Large intestine (tissue), 3 donors: ENCODE measurements around the gene MARCKSL1. TPM values are rescaled to one million over a fixed set of nuclear protein-coding genes. Genes with fewer than 3 reads are reported as not detected.
"Not testable (repeated sequence)": the region's sequence is repeated elsewhere in the genome, so short reads cannot be mapped to it uniquely, and the experiment has no call there.

Experiments used
- DNase-seq, 2 donors: peaks; one replicate each; pipeline versions ENCODE4 v3.0.0 to v3.0.0-alpha.2; 2013
- H3K27ac ChIP-seq: one replicate; pipeline ENCODE4 v1.5.1; 2013; ENCODE audit warnings: low read length
- H3K27me3 ChIP-seq: 2 replicates; pipeline ENCODE4 v1.6.1; 2013; ENCODE audit warnings: low read length; ENCODE audit not compliant: control insufficient read depth, insufficient read depth
- H3K36me3 ChIP-seq: 2 replicates; pipeline ENCODE4 v1.6.1; 2013; ENCODE audit warnings: low read length; ENCODE audit not compliant: control insufficient read depth, insufficient read depth
- H3K4me1 ChIP-seq: one replicate; pipeline ENCODE4 v1.6.1; 2013; ENCODE audit warnings: low read length; ENCODE audit not compliant: control insufficient read depth, insufficient read depth
- H3K4me3 ChIP-seq: one replicate; pipeline ENCODE4 v1.5.1; 2013; ENCODE audit warnings: low read length
- H3K9me3 ChIP-seq: one replicate; pipeline ENCODE4 v1.6.1; 2013; ENCODE audit warnings: mild to moderate bottlenecking, low read depth, low read length, moderate library complexity; ENCODE audit not compliant: control insufficient read depth
- WGBS: methylation state at CpG from one replicate; pipeline ENCODE4 v1.1.5; 2013; ENCODE audit warnings: low lambda C conversion rate; ENCODE audit not compliant: insufficient coverage; 5-methylcytosine and 5-hydroxymethylcytosine counted together
- polyA plus RNA-seq: library from polyadenylated mRNA; unstranded; fragments of 120-200 nt; gene quantifications from one replicate; pipeline ENCODE4 v1.2.1, GENCODE V29; 2013

The MARCKSL1 gene
- polyA plus RNA-seq, 1 donor: 139 TPM

DNA sequence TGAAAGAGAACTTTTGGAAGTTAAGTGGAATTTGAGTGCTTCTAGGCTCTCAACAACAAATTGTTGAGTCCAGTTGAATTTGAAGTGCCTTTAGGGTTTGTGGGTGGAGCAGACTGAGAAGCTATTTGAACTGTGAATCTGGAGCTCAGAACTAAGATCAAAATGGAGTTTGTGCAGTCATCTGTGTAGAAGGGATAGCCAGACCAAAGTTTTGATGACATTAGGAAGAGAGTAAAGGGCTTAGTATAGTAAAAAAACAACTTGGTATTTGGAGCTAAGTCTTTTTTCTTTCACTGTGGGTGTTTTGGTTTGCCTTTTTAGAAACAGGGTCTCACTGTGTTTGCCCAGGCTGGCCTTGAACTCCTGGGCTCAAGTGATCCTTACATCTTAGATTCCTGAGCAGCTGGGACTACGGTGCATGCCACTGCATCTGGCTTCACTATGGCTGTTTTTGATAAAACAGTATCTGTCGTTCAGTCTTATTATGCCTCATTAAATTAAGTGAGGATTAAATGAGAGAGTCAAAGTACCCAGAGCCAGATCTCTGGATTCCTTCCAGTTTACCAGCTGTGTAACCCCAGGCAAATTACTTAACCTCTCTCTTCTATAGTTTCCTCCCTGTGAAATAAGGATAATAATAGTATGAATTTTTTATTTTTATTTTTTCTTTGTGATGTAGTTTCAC lies 24.2 kb downstream of the MARCKSL1 start:
- no peak overlapping the region for H3K27ac ChIP-seq
- no peaks in the 10 kb centered on the region for H3K9me3 ChIP-seq
- peaks cover 7% of the 10 kb centered on the region for H3K36me3 ChIP-seq
- H3K4me3 ChIP-seq: no peak overlapping the region
- peaks cover 7% of the 10 kb centered on the region for H3K4me1 ChIP-seq
- no CpG with 5 or more reads among the region's 2 CpGs for WGBS
- H3K27me3 ChIP-seq: no peaks in the 10 kb centered on the region
- no peak for DNase-seq

DNA sequence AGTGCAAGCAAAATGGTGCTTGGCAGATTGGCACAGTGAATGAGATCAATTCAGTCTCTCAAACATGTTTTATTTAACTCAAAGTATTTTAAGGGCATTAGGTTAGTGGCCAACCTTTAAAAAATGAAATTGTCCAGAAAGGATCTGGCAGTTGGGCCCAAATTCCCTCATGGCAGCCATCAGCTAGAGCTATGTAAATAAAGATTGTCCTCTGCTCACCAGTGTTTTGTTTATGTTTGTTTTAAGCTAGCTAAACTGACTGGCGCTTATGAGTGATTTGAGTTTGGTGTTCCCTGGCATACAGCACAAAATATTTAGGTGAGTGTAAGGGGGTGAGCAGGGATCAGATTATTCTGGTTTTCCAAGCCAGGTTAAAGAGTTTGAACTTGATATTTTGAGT lies 26.1 kb downstream of the MARCKSL1 start:
- no CpG with 5 or more reads among the region's 1 CpG for WGBS
- H3K27me3 ChIP-seq: no peaks in the 10 kb centered on the region
- H3K27ac ChIP-seq: no peak overlapping the region
- H3K4me1 ChIP-seq: peaks cover 7% of the 10 kb centered on the region
- peaks cover 3% of the 10 kb centered on the region for H3K9me3 ChIP-seq
- H3K4me3 ChIP-seq: no peak overlapping the region
- peaks cover 18% of the 10 kb centered on the region for H3K36me3 ChIP-seq
- DNase-seq: no peak

- DNase-seq: no peak
- H3K27me3 ChIP-seq: no peaks in the 10 kb centered on the region
- peaks cover 7% of the 10 kb centered on the region for H3K4me1 ChIP-seq
- WGBS: no CpG with 5 or more reads among the region's 2 CpGs
- peaks cover 38% of the 10 kb centered on the region for H3K36me3 ChIP-seq
- no peak overlapping the region for H3K27ac ChIP-seq
- H3K4me3 ChIP-seq: no peak overlapping the region
- H3K9me3 ChIP-seq: peaks cover 3% of the 10 kb centered on the region
Measured at GRCh38 chr1:32307324-32307723, 28.7 kb downstream of the MARCKSL1 start.

- Histone ChIP-seq H3K27me3 (no peaks in the 10 kb centered on the region), H3K36me3 (peaks cover 42% of the 10 kb centered on the region), H3K4me3 (no peak overlapping the region), H3K27ac (no peak overlapping the region), H3K4me1 (peaks cover 7% of the 10 kb centered on the region), H3K9me3 (peaks cover 3% of the 10 kb centered on the region)
- no peak for DNase-seq
- WGBS: 92% methylated on average over 2 of the region's 2 CpGs
Measured at GRCh38 chr1:32305310-32305709, 30.7 kb downstream of the MARCKSL1 start.

- H3K36me3 ChIP-seq: peaks cover 45% of the 10 kb centered on the region
- no peak overlapping the region for H3K27ac ChIP-seq
- H3K4me3 ChIP-seq: no peak overlapping the region
- WGBS: 100% methylated on average over 1 of the region's 3 CpGs
- H3K4me1 ChIP-seq: peaks cover 5% of the 10 kb centered on the region
- no peak for DNase-seq
- H3K9me3 ChIP-seq: peaks cover 3% of the 10 kb centered on the region
- H3K27me3 ChIP-seq: no peaks in the 10 kb centered on the region
Measured at GRCh38 chr1:32303997-32304622, 31.9 kb downstream of the MARCKSL1 start.

DNA sequence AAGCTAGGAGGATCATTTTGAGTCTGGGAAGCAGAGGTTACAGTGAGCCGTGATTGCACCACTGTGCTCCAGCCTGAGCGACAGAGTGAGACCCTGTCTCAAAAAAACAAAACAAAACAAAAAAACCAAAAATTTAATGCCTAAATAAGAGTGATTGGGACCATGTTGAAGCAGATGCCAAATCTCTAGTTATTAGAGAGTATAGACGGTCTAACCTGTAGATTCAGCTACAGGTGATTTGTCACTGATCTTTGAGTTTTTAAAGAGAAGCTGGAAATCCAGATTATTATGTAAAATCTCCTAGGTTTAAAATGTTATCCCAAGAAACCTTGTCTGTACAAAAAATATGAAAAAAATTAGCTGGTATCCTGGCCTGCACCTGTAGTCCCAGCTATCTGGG lies 32.7 kb downstream of the MARCKSL1 start:
- Histone ChIP-seq H3K36me3 (peaks cover 47% of the 10 kb centered on the region), H3K27me3 (no peaks in the 10 kb centered on the region), H3K27ac (no peak overlapping the region), H3K9me3 (peaks cover 3% of the 10 kb centered on the region), H3K4me1 (no peaks in the 10 kb centered on the region), H3K4me3 (no peak overlapping the region)
- no CpG with 5 or more reads among the region's 3 CpGs for WGBS
- no peak for DNase-seq

DNA sequence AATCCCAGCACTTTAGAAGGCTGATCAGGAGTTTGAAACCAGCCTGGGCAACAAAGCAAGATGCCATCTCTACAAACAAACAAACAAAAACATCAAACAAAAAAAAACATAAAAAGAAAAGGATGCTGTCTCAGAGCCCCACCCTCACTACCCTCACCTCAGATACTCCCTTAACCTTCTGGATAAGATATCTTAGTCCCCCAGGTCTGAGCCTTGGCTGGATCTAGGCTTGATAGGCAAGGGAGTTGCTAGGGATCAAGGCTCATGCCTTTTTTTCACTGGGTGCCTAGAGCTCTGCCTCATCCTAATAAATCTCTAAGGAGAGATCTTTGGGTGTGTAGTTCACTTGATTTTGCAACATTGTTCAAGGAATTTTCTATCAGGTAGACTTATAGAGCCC lies 36.7 kb downstream of the MARCKSL1 start:
- Histone ChIP-seq H3K4me1 (no peaks in the 10 kb centered on the region), H3K4me3 (no peak overlapping the region), H3K9me3 (no peaks in the 10 kb centered on the region), H3K36me3 (peaks cover 37% of the 10 kb centered on the region), H3K27ac (no peak overlapping the region), H3K27me3 (no peaks in the 10 kb centered on the region)
- DNase-seq: no peak

DNA sequence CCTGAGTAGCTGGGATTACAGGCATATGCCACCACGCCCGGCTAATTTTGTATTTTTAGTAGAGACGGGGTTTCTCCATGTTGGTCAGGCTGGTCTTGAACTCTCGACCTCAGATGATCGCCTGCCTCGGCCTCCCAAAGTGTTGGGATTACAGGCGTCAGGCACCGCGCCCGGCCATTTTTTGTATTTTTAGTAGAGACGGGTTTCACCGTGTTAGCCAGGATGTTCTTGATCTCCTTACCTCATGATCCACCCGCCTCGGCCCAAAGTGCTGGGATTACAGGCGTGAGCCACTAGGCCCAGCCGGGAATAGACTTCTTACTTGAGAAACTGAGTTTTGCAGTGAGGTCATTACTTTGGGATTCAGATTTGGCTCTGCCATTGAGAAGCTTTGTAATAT lies 37.8 kb downstream of the MARCKSL1 start:
- H3K4me1 ChIP-seq, H3K27ac ChIP-seq, DNase-seq, H3K9me3 ChIP-seq, H3K4me3 ChIP-seq, H3K27me3 ChIP-seq: not testable (repeated sequence)
- whole genome bisulfite sequencing: 100% methylated on average over 2 of the region's 16 CpGs
- H3K36me3 ChIP-seq: peaks cover 26% of the 10 kb centered on the region

- Histone ChIP-seq H3K27ac (peak within 1 kb of the TSS; percentile 94), H3K4me3 (peak within 1 kb of the TSS; percentile 98), H3K4me1 (peaks cover 6% of the 10 kb centered on the region), H3K27me3 (no peaks in the 10 kb centered on the region), H3K9me3 (no peaks in the 10 kb centered on the region), H3K36me3 (peaks cover 4% of the 10 kb centered on the region)
- peak; percentile 97 to 99 for DNase-seq
- no CpG with 5 or more reads among the region's 67 CpGs for WGBS
Measured at GRCh38 chr1:32291708-32292538, 44.1 kb downstream of the MARCKSL1 start, which contains the start of gene HDAC1. HDAC1 (plus strand) TSS chr1:32292083; CDS start chr1:32292170, 87 bp downstream.

GRCh38 chr1:32291145-32291707 lies 44.8 kb downstream of the MARCKSL1 start:
- Histone ChIP-seq H3K27ac (peak overlapping the region; percentile 94), H3K27me3 (no peaks in the 10 kb centered on the region), H3K36me3 (peaks cover 2% of the 10 kb centered on the region), H3K9me3 (no peaks in the 10 kb centered on the region), H3K4me3 (peak overlapping the region; percentile 98), H3K4me1 (peaks cover 6% of the 10 kb centered on the region)
- 49% methylated on average over 4 of the region's 10 CpGs for WGBS
- DNase-seq: no peak
